Stimulated activated naive B cell treated with anti-CD40 and anti-IgM and Interleukin-4, amounts not matched to agents 10 μg/mL and 1 μg/mL and 100 μg/mL, for 72 hours (primary cell): ENCODE results near the gene RAB40C.

Experiments
- ATAC-seq, 2 donors: fragments of 150-1000 bp; cut with Tn5 transposase; replicated peaks; 2 replicates each; pipeline ENCODE4 v1.10.0; 2021; ENCODE audit warnings: moderate library complexity in 1 of 2
- DNase-seq: peaks from one replicate; pipeline ENCODE4 v3.0.0; 2021
- H3K27ac Mint-ChIP-seq: one replicate; pipeline ENCODE4 v1.8.0; 2022; ENCODE audit warnings: mild to moderate bottlenecking, mixed read lengths
- H3K27me3 Mint-ChIP-seq, 2 donors: one replicate each; pipeline ENCODE4 v1.8.0; 2022; ENCODE audit warnings: mixed read lengths in 2 of 2
- H3K36me3 Mint-ChIP-seq, 2 donors: one replicate each; pipeline ENCODE4 v1.8.0; 2022; ENCODE audit warnings: mixed read lengths in 2 of 2, mild to moderate bottlenecking in 1 of 2
- H3K4me1 Mint-ChIP-seq, 2 donors: one replicate each; pipeline ENCODE4 v1.8.0; 2022; ENCODE audit warnings: mixed read lengths in 2 of 2, mild to moderate bottlenecking in 1 of 2
- H3K4me3 Mint-ChIP-seq, 2 donors: one replicate each; pipeline ENCODE4 v1.8.0; 2022; ENCODE audit warnings: mild to moderate bottlenecking in 2 of 2, mixed read lengths in 2 of 2, moderate library complexity in 1 of 2
- H3K9me3 Mint-ChIP-seq, 2 donors: one replicate each; pipeline ENCODE4 v1.8.0; 2022; ENCODE audit warnings: mixed read lengths in 2 of 2, mild to moderate bottlenecking in 1 of 2

The RAB40C gene

DNA sequence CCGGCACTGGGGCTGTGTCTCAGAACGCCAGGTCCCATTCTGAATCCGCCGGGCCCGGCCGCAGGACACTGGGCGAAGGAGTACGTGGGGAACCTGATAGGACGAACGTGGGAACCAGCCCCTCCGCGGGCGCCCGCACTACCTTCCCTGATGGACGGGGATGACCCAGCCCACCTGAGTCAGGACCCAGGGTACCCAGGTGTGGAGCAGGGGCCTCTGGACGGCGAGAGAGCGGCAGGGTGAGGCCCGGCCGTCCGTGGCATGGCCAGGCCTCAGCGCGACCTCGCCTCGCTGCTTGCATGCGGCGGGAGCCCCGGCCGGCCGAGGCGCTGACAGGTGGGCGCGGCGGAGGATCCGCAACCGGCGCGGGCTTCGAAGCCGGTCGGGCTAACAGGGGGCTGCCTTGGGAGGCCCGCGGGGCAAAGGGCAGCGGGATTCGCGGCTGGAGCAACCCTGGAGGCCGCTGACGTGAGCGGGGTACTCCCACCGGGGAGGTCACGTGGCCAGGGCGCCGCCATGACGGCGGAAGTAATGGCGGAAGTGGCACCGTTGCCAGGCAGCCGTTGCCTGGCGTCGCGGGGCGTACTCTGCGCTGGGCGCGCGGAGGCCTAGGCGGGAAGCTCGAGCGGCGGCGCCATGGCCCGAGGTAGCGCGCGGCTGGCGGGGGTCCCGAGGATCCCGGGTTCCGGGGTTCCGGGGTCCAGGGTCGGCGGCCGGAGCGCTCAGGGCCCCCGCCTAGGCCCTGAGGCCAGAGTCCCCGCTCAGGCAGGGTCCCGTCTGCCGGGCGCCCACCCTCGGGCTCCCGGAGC lies 59.1 kb downstream of the RAB40C start, which contains the start of gene WDR90:
Gene WDR90 (plus strand): TSS at position 585 of the 809 bp plus-strand sequence. CDS start 52 bp downstream, at position 637.
- H3K27me3 Mint-ChIP-seq = no peaks in the 10 kb centered on the region
- H3K36me3 Mint-ChIP-seq = peaks cover 8% of the 10 kb centered on the region in 2 donors
- ATAC-seq (peak; percentile 92 to 95), DNase-seq (peak; percentile 90)
- H3K9me3 Mint-ChIP-seq = no peaks in the 10 kb centered on the region
- peaks cover 20 to 46% of the 10 kb centered on the region in 2 donors for H3K4me1 Mint-ChIP-seq
- peak within 1 kb of the TSS; percentile 93 for H3K27ac Mint-ChIP-seq
- H3K4me3 Mint-ChIP-seq = peak within 1 kb of the TSS; percentile 86 to 91

DNA sequence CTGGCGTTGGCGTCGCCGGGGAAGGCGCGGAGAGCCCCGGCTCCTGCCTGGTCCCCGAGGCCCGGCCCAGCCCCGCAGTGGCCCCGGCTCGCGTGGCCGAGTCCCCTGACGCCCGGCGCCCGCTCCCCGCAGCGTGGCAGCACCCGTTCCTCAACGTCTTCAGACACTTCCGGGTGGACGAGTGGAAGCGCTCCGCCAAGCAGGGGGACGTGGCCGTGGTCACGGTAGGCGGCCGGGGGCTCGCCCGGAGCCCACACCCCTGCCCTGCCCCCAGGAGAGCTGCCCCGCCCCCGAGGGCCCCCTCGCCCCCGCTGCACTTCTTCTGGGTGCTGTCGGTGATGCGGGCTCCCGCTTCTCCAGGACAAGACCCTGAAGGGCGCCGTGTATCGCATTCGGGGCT lies 59.8 kb downstream of the RAB40C start:
- ATAC-seq (peak; percentile 15 to 28), DNase-seq (no peak)
- Mint-ChIP-seq H3K27ac (peak overlapping the region; percentile 47), H3K27me3 (no peaks in the 10 kb centered on the region), H3K4me3 (peak overlapping the region; percentile 78 to 81), H3K4me1 (peaks cover 16 to 39% of the 10 kb centered on the region in 2 donors), H3K9me3 (no peaks in the 10 kb centered on the region), H3K36me3 (peaks cover 2 to 6% of the 10 kb centered on the region in 2 donors)

DNA sequence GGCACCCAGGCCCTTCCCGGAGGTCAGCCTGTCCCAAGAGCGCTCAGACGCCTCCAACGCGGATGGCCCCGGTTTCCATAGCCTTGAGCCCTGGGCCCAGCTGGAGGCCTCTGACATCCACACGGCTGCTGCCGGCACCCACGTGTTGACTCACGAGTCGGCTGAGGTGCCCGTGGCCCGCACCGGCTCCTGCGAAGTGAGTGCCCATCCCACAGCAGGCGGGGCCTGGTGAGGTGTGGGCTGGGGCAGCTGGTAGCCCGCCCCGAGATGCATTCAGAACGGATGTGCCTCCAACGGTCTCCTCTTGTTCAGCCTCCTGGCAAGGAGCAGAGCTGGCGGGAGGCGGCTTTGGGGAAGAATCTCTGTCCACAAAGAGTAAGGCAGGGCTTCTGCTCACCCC lies 62.0 kb downstream of the RAB40C start:
- Mint-ChIP-seq H3K27ac (no peak overlapping the region), H3K4me3 (no peak overlapping the region), H3K9me3 (no peaks in the 10 kb centered on the region), H3K27me3 (no peaks in the 10 kb centered on the region), H3K4me1 (peaks cover 12 to 24% of the 10 kb centered on the region in 2 donors), H3K36me3 (peaks cover 0 to 4% of the 10 kb centered on the region in 2 donors)
- ATAC-seq = no peak
- DNase-seq = no peak

DNA sequence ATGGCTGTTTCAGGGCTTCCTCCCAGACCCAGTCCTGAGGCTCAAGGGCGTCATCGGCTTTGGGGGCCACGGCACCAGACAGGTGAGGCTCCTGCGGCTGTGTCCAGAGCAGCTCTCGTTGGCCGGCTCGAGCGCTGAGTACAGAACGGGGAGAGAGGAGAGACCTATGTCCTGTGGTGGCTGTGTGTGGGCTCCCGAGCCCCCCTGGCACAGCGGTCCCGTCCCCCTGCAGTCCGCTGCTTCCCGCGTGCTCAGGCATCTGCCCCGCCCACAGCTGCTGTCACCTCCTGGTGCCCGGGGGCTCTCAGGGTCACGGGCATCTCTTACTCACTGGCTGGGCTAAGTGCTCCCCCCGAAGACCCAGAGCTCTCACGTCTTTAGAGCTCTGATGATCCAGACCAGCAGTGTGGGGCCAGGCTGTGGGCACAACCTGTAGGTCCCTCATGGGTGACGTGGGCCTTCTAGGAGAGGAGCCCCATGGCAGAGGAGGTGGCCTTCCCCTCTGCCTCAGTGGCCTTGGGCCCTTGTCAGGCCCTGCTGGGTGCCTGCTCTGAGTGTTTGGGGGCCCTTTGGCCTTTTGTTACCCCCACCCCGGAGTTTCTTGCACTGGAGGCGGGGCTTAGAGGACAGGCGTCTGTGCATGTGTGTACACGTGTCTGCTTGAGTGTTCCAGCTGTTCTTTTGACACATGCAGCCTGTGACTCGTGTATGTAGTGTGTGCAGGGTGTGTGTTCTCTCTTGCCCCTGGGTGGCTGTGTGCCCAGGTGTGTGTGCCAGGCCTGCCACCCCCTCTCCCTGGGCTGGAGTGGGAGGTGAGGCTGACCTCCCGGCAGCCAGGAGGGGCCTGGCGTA lies 62.8 kb downstream of the RAB40C start:
- Mint-ChIP-seq H3K4me1 (peaks cover 9 to 18% of the 10 kb centered on the region in 2 donors), H3K9me3 (no peaks in the 10 kb centered on the region), H3K4me3 (no peak overlapping the region), H3K27ac (no peak overlapping the region), H3K27me3 (no peaks in the 10 kb centered on the region), H3K36me3 (peaks cover 0 to 4% of the 10 kb centered on the region in 2 donors)
- DNase-seq (no peak), ATAC-seq (no peak)

DNA sequence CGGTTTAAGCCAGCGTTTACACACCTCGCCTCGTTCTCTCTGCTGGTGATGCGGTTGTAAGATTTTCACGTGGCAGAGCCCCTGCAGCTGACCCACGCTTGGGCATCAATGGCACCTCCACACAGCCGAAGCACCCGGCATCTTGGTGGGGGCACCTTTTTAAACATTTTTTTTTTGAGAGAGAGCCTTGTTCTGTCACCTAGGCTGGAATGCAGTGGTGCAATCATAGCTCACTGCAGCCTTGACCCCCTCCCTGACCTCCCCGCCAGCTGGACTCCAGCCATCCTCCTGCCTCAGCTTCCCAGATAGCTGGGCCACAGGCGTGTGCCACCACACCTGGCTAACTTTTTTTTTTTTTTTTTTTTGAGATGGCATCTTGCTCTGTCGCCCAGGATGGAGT lies 64.2 kb downstream of the RAB40C start:
- DNase-seq (no peak), ATAC-seq (no peak)
- no peaks in the 10 kb centered on the region for H3K9me3 Mint-ChIP-seq
- peaks cover 6 to 8% of the 10 kb centered on the region in 2 donors for H3K4me1 Mint-ChIP-seq
- H3K27ac Mint-ChIP-seq = no peak overlapping the region
- H3K36me3 Mint-ChIP-seq = peaks cover 7 to 8% of the 10 kb centered on the region in 2 donors
- H3K27me3 Mint-ChIP-seq = no peaks in the 10 kb centered on the region
- H3K4me3 Mint-ChIP-seq = no peak overlapping the region

DNA sequence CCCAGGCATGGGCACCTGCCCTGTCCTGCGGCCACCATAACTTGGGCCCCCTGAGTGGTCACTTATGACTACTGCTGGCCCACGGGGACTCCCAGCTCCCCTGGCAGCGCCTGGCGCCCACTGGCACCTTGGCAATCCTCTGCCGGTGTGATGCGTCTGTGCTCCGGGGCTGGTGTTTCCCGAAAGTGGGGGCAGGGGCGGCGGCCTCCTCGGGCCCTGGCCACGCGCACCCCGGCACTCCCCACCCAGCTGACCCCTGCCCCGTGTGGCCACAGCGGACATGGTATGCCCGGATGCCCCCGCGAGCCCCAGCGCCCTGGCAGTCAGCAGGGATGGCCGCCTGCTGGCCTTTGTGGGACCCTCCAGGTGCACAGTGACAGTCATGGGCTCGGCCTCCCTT lies 67.6 kb downstream of the RAB40C start:
- H3K27ac Mint-ChIP-seq = no peak overlapping the region
- H3K4me3 Mint-ChIP-seq = no peak overlapping the region
- peaks cover 4 to 15% of the 10 kb centered on the region in 2 donors for H3K4me1 Mint-ChIP-seq
- no peak for ATAC-seq
- no peaks in the 10 kb centered on the region for H3K27me3 Mint-ChIP-seq
- no peak for DNase-seq
- H3K9me3 Mint-ChIP-seq = no peaks in the 10 kb centered on the region
- peaks cover 13 to 23% of the 10 kb centered on the region in 2 donors for H3K36me3 Mint-ChIP-seq

DNA sequence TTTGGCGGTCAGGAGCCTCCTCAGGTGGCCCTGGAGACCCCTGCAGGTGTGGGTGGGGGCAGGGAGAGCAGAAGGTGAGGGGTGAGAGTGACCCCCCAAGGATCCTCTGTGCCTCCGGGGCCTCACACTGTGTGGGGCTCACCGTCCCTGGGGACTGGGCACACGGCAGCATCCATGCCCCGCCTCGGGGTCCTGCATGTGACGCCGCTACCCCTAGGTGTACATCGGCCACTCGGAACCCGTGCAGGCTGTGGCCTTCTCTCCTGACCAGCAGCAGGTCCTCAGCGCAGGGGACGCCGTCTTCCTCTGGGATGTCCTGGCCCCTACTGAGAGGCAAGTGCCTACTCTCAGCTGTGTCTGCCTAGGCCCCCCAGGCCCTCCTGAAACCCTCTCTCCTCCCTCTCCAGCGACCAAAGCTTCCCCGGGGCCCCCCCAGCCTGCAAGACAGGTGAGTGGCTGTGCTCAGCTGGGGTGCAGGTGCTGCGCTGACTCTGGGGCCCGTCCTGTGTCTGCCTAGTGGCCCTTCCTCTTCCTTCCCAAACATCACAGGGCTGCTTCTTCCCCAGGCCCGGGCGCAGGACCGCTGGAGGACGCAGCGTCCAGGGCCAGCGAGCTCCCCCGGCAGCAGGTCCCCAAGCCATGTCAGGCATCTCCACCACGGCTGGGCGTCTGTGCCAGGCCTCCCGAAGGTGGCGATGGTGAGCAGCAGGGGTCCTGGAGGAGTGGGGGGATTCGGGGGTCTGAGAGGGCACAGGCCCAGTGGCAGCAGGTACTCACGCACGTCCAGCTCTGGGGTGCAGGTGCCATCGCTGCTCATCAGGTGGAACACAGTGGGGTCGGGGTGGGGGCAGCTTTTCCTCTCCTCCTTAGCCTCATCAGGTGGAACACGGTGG lies 69.1 kb downstream of the RAB40C start:
- Mint-ChIP-seq H3K27ac (peak overlapping the region; percentile 37), H3K4me1 (peaks cover 4 to 15% of the 10 kb centered on the region in 2 donors), H3K4me3 (no peak overlapping the region), H3K27me3 (no peaks in the 10 kb centered on the region), H3K9me3 (no peaks in the 10 kb centered on the region), H3K36me3 (peaks cover 13 to 27% of the 10 kb centered on the region in 2 donors)
- ATAC-seq = no peak
- DNase-seq = no peak

DNA sequence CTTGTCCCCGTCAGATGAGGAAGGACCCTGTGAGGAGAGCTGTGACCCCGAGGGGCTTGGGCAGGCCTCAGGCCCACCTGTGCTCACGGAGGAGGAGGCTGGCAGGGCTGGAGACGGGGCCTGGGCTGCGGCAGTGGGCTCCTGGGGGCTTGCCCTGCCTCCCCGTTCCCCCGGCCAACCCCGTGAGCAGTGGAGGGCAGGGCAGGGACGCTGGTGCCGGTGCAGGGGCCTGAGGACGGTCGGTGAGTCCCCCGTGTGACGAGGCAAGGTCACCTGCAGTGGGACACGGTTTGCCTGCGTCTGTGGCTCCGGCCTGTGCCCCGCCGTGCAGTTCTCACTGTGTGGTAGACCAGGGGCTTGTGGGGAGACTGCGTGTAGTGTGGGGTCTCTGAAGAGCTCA lies 69.8 kb downstream of the RAB40C start:
- no peak overlapping the region for H3K27ac Mint-ChIP-seq
- DNase-seq (no peak), ATAC-seq (no peak)
- no peaks in the 10 kb centered on the region for H3K27me3 Mint-ChIP-seq
- no peak overlapping the region for H3K4me3 Mint-ChIP-seq
- peaks cover 4 to 15% of the 10 kb centered on the region in 2 donors for H3K4me1 Mint-ChIP-seq
- no peaks in the 10 kb centered on the region for H3K9me3 Mint-ChIP-seq
- peaks cover 13 to 27% of the 10 kb centered on the region in 2 donors for H3K36me3 Mint-ChIP-seq

DNA sequence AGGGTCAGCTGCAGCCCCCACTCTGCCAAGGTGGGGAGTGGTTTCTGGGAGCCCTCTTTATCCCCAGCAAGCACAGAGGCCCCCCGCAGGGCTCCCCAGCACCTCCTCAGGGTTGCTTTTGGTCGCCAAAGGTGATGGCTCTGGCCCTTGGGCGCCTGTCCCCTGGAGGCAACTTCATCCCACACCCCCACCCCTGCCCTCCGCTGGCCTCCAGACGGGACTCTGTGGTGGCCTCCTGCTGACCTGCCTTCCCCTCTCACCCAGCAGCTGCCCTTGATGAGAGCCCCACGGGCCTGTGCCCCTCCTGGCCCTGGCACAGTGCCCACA lies 70.2 kb downstream of the RAB40C start:
- H3K27ac Mint-ChIP-seq = peak overlapping the region; percentile 42
- no peak for DNase-seq
- peaks cover 13 to 27% of the 10 kb centered on the region in 2 donors for H3K36me3 Mint-ChIP-seq
- peaks cover 4 to 15% of the 10 kb centered on the region in 2 donors for H3K4me1 Mint-ChIP-seq
- peak in 1 of 2 donors; percentile 2 for ATAC-seq
- H3K27me3 Mint-ChIP-seq = no peaks in the 10 kb centered on the region
- H3K9me3 Mint-ChIP-seq = no peaks in the 10 kb centered on the region
- H3K4me3 Mint-ChIP-seq = no peak overlapping the region

DNA sequence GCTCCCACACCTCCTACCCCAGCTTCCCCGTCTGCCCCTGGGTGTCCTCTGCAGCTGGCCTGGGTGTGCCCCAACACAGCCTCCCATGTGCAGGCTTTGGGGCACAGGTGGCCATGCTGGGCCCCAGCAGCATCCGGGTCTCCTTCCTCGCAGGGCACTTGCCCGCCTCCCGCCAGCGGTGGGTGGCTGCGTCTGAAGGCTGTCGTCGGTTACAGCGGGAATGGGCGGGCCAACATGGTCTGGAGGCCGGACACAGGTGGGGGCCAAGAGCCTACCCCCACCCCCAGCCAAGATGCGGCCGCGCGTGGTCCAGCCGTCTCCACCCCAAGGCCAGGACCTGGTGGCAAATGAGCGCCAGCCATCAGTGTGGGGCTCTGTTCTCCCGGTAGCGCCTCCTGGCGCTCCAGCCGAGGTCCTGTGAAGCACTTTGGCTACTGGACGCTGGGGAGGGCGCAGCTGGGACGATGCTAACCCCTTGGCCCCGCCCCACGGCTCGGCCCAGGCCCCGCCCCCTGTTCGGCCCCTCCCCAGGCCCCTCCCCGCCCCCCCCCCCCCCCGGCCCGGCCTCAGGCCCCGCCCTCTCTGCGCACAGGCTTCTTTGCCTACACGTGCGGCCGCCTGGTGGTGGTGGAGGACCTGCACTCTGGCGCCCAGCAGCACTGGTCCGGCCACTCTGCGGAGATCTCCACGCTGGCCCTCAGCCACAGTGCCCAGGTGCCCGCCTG lies 70.8 kb downstream of the RAB40C start:
- ATAC-seq (peak; percentile 86 to 87), DNase-seq (peak; percentile 54)
- Mint-ChIP-seq H3K36me3 (peaks cover 13 to 27% of the 10 kb centered on the region in 2 donors), H3K4me3 (peak overlapping the region; percentile 41 to 63), H3K27me3 (no peaks in the 10 kb centered on the region), H3K9me3 (no peaks in the 10 kb centered on the region), H3K4me1 (peaks cover 4 to 15% of the 10 kb centered on the region in 2 donors), H3K27ac (peak overlapping the region; percentile 42)

DNA sequence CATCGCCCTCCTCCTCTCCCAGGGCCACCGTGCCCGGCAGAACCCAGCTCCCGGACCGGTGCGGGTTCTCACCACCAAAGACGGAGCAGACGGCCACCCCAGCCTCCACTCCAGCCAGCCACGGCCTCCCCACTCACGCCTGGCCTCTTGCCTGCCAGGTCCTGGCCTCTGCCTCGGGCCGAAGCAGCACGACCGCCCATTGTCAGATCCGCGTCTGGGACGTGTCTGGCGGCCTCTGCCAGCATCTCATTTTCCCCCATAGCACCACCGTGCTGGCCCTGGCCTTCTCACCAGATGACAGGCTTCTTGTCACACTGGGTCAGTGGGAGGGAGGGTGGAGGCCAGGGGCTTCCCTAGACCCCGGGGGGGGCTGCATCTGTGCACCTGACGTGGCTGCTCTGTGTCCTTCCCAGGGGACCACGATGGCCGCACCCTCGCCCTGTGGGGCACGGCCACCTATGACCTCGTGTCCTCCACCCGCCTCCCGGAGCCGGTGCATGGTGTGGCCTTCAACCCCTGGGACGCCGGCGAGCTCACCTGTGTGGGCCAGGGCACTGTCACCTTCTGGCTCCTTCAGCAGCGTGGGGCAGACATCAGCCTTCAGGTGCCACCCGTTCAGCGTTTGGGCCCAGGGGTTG lies 71.4 kb downstream of the RAB40C start:
- Mint-ChIP-seq H3K27me3 (no peaks in the 10 kb centered on the region), H3K36me3 (peaks cover 13 to 27% of the 10 kb centered on the region in 2 donors), H3K27ac (peak overlapping the region; percentile 9), H3K4me1 (peaks cover 4 to 15% of the 10 kb centered on the region in 2 donors), H3K4me3 (peak overlapping the region; percentile 41 to 63), H3K9me3 (no peaks in the 10 kb centered on the region)
- ATAC-seq = peak in 1 of 2 donors; percentile 7
- no peak for DNase-seq

DNA sequence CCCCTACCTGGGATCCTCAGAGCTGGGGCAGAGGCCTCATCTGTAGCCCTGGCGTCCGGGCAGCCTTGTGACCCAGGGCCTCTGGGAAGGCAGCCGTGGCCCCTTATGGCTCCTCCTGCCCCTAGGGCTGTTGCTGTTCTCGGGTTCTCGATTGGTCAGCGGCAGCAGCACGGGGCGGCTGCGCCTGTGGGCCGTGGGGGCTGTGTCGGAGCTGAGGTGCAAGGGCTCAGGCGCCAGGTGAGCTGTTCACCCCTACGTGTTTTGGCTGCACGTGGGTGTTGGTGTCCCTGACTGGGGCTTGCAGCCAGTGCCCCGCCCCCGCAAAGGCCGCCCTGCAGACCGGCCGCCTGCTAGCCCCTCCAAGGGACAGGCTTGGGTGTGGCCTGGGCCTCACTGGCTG lies 72.2 kb downstream of the RAB40C start:
- Mint-ChIP-seq H3K36me3 (peaks cover 13 to 27% of the 10 kb centered on the region in 2 donors), H3K27ac (no peak overlapping the region), H3K9me3 (no peaks in the 10 kb centered on the region), H3K4me3 (no peak overlapping the region), H3K27me3 (no peaks in the 10 kb centered on the region), H3K4me1 (peaks cover 4 to 15% of the 10 kb centered on the region in 2 donors)
- DNase-seq (no peak), ATAC-seq (no peak)

DNA sequence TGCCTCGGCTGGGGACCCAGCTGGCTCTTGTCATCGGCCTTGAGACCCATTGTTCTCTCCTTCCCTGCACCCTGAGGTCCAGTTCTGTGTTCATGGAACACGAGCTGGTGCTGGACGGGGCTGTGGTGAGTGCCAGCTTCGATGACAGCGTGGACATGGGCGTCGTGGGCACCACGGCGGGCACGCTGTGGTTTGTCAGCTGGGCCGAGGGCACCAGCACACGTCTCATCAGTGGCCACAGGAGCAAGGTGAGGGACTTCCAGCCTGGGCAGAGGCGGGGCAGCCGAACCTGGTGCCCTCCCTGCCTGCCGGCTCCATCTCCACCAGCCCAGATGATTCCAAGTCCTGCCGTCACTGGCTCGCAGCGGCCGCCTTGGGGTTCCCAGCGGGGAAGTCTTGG lies 72.7 kb downstream of the RAB40C start:
- ATAC-seq (no peak), DNase-seq (no peak)
- H3K27ac Mint-ChIP-seq = no peak overlapping the region
- peaks cover 13 to 27% of the 10 kb centered on the region in 2 donors for H3K36me3 Mint-ChIP-seq
- H3K27me3 Mint-ChIP-seq = no peaks in the 10 kb centered on the region
- H3K4me3 Mint-ChIP-seq = no peak overlapping the region
- no peaks in the 10 kb centered on the region for H3K9me3 Mint-ChIP-seq
- peaks cover 5 to 17% of the 10 kb centered on the region in 2 donors for H3K4me1 Mint-ChIP-seq
